ENCODE measurements around the gene HEATR3. TPM values are rescaled to one million over a fixed set of nuclear protein-coding genes. Genes with fewer than 3 reads are reported as not detected.

HEATR3 gene
- total and polyA plus RNA-seq, 2 experiments from 2014 or later, result 7.5 to 29.9 TPM

GRCh38 chr16:50071075-50071671, 5.4 kb downstream of the HEATR3 start:
- H3K27ac ChIP-seq (ENCODE audit: low read depth), result no peak overlapping the region
- TF ChIP-seq REST (IDR thresholded peaks at IDR 0.05; ENCODE audit: unreplicated experiment) (no peak), ZNF462 (CRISPR knock-in tag; IDR thresholded peaks at IDR 0.05) (no peak), CREB1 (CRISPR knock-in tag; IDR thresholded peaks at IDR 0.05; ENCODE audit: low read depth) (no peak), EZH2phosphoT487 (IDR thresholded peaks at IDR 0.05; ENCODE audit: unreplicated experiment) (no peak), ZNF331 (CRISPR knock-in tag; IDR thresholded peaks at IDR 0.05; ENCODE audit: low read depth) (no peak), ETS1 (IDR thresholded peaks at IDR 0.05) (no peak), STAT1 (IDR thresholded peaks at IDR 0.05; ENCODE audit: unreplicated experiment) (no peak), EZH2 (IDR thresholded peaks at IDR 0.05; ENCODE audit: low read depth, unreplicated experiment) (no peak), ZNF114 (CRISPR knock-in tag; IDR thresholded peaks at IDR 0.05) (no peak), POLR2AphosphoS5 (IDR thresholded peaks at IDR 0.05; ENCODE audit: low read depth) (no peak)
- ATAC-seq (no peak), DNase-seq (ENCODE audit: low spot score) (no peak)
- peaks cover 26% of the 10 kb centered on the region for H3K79me2 ChIP-seq (replicated peaks; ENCODE audit: insufficient read depth)
- H3F3A ChIP-seq (replicated peaks; ENCODE audit: low read depth), result 0 out of 2 replicates have a peak, but pooled peaks cover 2% of the 10 kb centered on the region
- H3K4me1 Mint-ChIP-seq, result peaks cover 16% of the 10 kb centered on the region
- peaks cover 18% of the 10 kb centered on the region for H4K20me1 ChIP-seq (replicated peaks; ENCODE audit: insufficient read depth)
- H3K36me3 ChIP-seq (ENCODE audit: insufficient read depth), result peaks cover 4% of the 10 kb centered on the region
- H3K27ac Mint-ChIP-seq, result no peak overlapping the region
- peaks cover 6% of the 10 kb centered on the region for H3K27me3 Mint-ChIP-seq (ENCODE audit: insufficient read depth, low read depth, poor library complexity)
- no peak overlapping the region for H3K4me2 ChIP-seq
- H3K27me3 ChIP-seq (ENCODE audit: insufficient read depth), result no peaks in the 10 kb centered on the region
- no peak overlapping the region for H2AFZ ChIP-seq
- H3K4me1 ChIP-seq (ENCODE audit: insufficient read depth), result peaks cover 8% of the 10 kb centered on the region; the same call in 1 of the 2 replicates
- H3K9me2 ChIP-seq (ENCODE audit: insufficient read depth), result no peaks in the 10 kb centered on the region
- peaks cover 39% of the 10 kb centered on the region for H3K36me3 Mint-ChIP-seq (ENCODE audit: low read depth)
- no peak overlapping the region for H3K4me3 ChIP-seq
- no peak overlapping the region for H3K4me3 Mint-ChIP-seq
- H3K9me3 Mint-ChIP-seq, result no peaks in the 10 kb centered on the region
